Stimulated activated naive CD4-positive, alpha-beta T cell (primary cell): ENCODE data around the gene OR1K1.
"Not testable (repeated sequence)": the region's sequence is repeated elsewhere in the genome, so short reads cannot be mapped to it uniquely, and the experiment has no call there.

Experiments
- DNase-seq, 6 experiments: peaks; one replicate each; lab custom pipeline; 2025; lab: John Stamatoyannopoulos, UW

The OR1K1 gene, protein sequence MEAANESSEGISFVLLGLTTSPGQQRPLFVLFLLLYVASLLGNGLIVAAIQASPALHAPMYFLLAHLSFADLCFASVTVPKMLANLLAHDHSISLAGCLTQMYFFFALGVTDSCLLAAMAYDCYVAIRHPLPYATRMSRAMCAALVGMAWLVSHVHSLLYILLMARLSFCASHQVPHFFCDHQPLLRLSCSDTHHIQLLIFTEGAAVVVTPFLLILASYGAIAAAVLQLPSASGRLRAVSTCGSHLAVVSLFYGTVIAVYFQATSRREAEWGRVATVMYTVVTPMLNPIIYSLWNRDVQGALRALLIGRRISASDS

GRCh38 chr9:122800066-122801060 lies at the start of gene OR1K1:
TSS of gene OR1K1 (plus strand) at chr9:122800123. CDS start at chr9:122800123, 0 bp downstream.
- DNase-seq = no peak

- DNase-seq = no peak
Observed at GRCh38 chr9:122754825-122755224, 45.1 kb upstream of the OR1K1 start.

DNA sequence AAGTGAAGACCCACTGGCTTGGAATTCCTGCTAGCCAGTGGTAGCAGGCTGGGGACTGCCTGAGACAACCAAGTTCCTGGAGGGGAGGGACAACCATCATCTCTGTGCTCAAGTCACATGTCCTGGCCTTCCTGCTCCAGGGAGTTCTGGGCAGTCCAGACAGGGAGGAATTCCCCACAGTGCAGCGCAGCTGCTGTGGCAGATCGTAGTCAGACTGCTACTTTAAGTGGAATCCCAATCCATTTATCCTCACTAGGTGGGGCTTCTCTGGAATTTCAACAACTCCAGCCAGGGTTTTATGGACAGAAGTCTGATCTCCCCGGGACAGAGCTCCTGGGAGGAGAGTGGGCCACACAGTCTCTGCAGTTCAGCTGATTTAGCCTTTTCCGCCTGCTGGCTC lies 32.1 kb upstream of the OR1K1 start:
- no peak for DNase-seq

- DNase-seq = no peak
Observed at GRCh38 chr9:122777052-122777451, 22.9 kb upstream of the OR1K1 start.

- DNase-seq = no peak
Observed at GRCh38 chr9:122777935-122778627, 21.8 kb upstream of the OR1K1 start.

- no peak for DNase-seq
Observed at GRCh38 chr9:122779181-122779580, 20.7 kb upstream of the OR1K1 start.

- DNase-seq = no peak
Observed at GRCh38 chr9:122780026-122780425, 19.9 kb upstream of the OR1K1 start.

GRCh38 chr9:122781671-122782070 lies 18.3 kb upstream of the OR1K1 start:
- DNase-seq = no peak

DNA sequence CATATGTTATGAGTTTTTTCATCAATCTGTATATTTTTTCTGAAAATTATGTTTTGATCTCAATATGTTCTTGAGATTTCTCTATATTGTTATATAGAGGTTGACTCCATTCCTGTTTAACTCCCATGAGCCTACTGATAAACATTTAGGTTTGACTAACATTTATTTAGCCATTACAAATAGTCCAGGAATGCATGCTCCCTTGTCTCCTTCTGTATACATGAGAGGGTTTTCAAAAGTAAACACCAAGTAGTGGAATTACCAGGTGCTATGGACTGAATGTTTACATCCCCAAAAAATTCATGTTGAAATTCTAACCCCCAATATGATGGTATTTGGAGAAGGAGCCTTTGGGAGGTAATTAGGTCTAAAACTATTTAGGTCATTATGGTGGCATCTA lies 14.7 kb upstream of the OR1K1 start:
- no peak for DNase-seq

DNA sequence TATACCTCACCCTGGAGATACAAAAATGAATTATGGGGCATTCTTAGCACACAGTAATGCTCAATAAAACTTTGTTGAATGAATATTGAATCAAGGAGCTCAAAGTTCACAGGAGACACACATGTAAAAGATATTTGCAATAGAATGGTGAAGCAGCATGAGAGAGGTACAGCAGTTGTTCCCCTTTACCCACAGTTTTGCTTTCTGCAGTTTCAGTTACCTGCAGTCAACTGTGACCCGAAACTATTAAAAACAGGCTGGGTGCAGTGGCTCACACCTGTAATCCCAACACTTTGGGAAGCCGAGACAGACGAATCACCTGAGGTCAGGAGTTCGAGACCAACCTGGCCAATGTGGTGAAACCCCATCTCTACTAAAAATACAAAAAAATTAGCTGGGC lies 13.6 kb upstream of the OR1K1 start:
- no peak for DNase-seq

DNA sequence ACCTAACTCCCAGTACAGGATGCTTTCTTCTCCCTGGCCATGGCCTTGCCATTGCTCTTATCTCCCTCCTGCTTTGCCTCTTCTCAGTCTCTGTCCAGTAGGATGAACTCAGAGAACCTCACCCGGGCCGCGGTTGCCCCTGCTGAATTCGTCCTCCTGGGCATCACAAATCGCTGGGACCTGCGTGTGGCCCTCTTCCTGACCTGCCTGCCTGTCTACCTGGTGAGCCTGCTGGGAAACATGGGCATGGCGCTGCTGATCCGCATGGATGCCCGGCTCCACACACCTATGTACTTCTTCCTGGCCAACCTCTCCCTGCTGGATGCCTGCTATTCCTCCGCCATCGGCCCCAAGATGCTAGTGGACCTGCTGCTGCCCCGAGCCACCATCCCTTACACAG lies 11.1 kb upstream of the OR1K1 start, which contains the start of gene OR5C1:
Gene OR5C1 (plus strand): TSS at position 103 of the 400 bp plus-strand sequence. CDS start 0 bp downstream, at position 103.
- DNase-seq = no peak

GRCh38 chr9:122789256-122790046 lies 10.5 kb upstream of the OR1K1 start:
- DNase-seq = no peak

- DNase-seq = no peak
Observed at GRCh38 chr9:122791872-122792669, 7.9 kb upstream of the OR1K1 start.

GRCh38 chr9:122797316-122798063 lies 2.4 kb upstream of the OR1K1 start:
- DNase-seq = no peak

- no peak for DNase-seq
Observed at GRCh38 chr9:122806661-122807060, 6.7 kb downstream of the OR1K1 start.

DNA sequence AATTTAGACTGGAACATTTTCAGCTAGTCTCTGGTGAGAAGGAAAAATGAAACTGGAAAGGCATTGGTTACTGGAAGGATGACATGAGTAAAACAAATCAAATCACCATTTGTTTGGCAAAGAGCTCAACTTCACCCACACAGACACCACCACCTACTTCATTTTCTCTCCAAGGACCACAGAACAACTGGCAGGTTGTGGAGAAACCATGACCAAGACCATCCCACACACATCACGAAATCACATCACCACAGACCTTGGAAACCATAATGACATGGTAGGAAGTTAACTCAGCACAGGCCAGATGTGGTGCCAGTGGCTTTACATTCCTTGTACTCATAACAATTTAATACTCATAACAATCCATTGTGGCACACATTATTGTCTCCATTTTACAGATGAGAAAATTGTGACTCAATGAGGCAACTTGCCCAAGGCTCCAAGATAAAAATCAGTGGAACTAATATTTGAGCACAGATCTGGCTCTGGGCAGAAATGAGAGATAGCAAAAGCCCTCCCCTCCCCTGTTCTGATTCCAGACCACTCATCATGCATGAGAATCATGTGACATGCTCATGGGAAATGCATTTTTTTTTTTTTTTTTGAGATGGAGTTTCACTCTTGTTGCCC lies 7.5 kb downstream of the OR1K1 start:
- no peak for DNase-seq

DNA sequence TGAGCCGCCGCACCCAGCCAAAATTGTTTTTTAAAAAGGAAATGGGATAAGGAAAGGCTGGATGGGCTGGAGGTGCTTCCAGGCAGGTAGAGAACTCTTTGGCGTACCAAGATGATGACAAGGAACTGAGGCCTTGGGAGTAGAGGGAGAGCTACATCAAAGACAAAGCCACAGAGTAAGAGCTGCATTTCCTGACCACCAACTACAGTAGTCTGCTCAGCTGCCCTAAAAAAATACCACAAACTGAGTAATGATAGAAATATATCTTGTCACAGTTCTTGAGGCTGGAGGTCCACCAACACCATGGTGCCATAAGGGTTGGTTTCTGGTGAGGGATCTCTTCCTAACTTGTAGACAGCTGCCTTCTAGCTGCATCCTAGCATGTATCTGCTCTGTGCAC lies 8.2 kb downstream of the OR1K1 start:
- DNase-seq = no peak

DNA sequence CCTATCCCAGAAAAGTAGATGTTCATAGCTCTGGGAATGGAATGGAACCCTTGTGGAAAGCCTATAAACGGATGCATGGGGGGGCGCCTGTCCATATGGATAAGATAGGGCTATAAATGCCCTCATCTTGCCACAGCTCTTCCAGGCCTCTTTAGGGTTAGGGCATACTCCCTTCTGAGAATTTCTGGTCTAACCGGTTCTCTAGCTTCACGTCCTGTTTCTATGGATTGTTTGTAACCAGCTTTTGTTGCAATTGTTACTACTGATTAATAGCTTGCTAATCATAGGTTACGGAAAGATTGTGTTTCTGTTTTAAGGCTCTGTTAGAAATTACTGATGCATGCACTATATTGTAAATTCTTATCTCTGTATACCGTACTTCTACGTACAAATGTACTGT lies 9.3 kb downstream of the OR1K1 start:
- DNase-seq = not testable (repeated sequence)

- peak; percentile 55 to 77 (median 58) for DNase-seq
Observed at GRCh38 chr9:122810306-122810946, 10.5 kb downstream of the OR1K1 start.
